Keratinocyte (primary cell): ENCODE results near the gene SIN3A. TPM values are rescaled to one million over a fixed set of nuclear protein-coding genes. Genes with fewer than 3 reads are reported as not detected.
"Not testable (repeated sequence)": the region's sequence is repeated elsewhere in the genome, so short reads cannot be mapped to it uniquely, and the experiment has no call there.

ENCODE experiments used
- DNase-seq: peaks from one replicate; pipeline ENCODE4 v3.0.0-alpha.2; 2011; ENCODE audit warnings: low read depth, missing footprints, low spot score
- FAIRE-seq: peaks from 2 replicates; lab custom pipeline; 2011; peaks lifted over from hg19 to GRCh38; lab: Jason Lieb, UNC
- H2AFZ ChIP-seq: 2 replicates; pipeline ENCODE4 v1.6.0; 2012; ENCODE audit warnings: low read length, control low read depth, inconsistent platforms; ENCODE audit not compliant: control insufficient read depth
- H3K27ac ChIP-seq: 2 replicates; pipeline ENCODE4 v1.5.1; 2011; ENCODE audit warnings: low read length; ENCODE audit not compliant: control insufficient read depth, insufficient read depth
- H3K27me3 ChIP-seq: 3 replicates; pipeline ENCODE4 v1.6.0; 2011; ENCODE audit warnings: low read length; ENCODE audit not compliant: control insufficient read depth, insufficient read depth; ENCODE audit errors: extremely low read depth
- H3K36me3 ChIP-seq, 2 experiments: 2 replicates in 1 of 2; 3 replicates in 1 of 2; pipeline ENCODE4 v1.5.1; 2011; ENCODE audit warnings: low read length in 2 of 2, mild to moderate bottlenecking in 1 of 2; ENCODE audit not compliant: control insufficient read depth in 2 of 2, insufficient read depth in 2 of 2; ENCODE audit errors: extremely low read depth in 1 of 2
- H3K4me1 ChIP-seq: 3 replicates; pipeline ENCODE4 v1.5.1; 2011; ENCODE audit warnings: low read length; ENCODE audit not compliant: control insufficient read depth, insufficient read depth; ENCODE audit errors: extremely low read depth
- H3K4me2 ChIP-seq: 3 replicates; pipeline ENCODE4 v1.6.0; 2011; ENCODE audit warnings: low read depth, low read length; ENCODE audit not compliant: control insufficient read depth, insufficient read depth; ENCODE audit errors: extremely low read depth
- H3K4me3 ChIP-seq, 3 experiments: fragments of 200-600 bp in 1 of 3; sonication (generic) in 1 of 3; 2 replicates in 2 of 3; 3 replicates in 1 of 3; pipeline ENCODE4 v1.5.1; 2011 to 2016; ENCODE audit warnings: low read length in 3 of 3, mild to moderate bottlenecking in 3 of 3, control low read depth in 2 of 3, inconsistent platforms in 1 of 3, low read depth in 1 of 3, mixed read lengths in 1 of 3, mixed run types in 1 of 3, moderate library complexity in 1 of 3; ENCODE audit not compliant: control insufficient read depth in 2 of 3, insufficient read depth in 2 of 3; ENCODE audit errors: extremely low read depth in 1 of 3
- H3K79me2 ChIP-seq: 2 replicates; pipeline ENCODE4 v1.6.0; 2012; ENCODE audit warnings: low read length; ENCODE audit not compliant: control insufficient read depth, insufficient read depth
- H3K9ac ChIP-seq: 3 replicates; pipeline ENCODE4 v1.6.0; 2011; ENCODE audit warnings: low read length; ENCODE audit not compliant: control insufficient read depth, insufficient read depth; ENCODE audit errors: extremely low read depth
- H3K9me1 ChIP-seq: 3 replicates; pipeline ENCODE4 v1.6.0; 2011; ENCODE audit warnings: low read length; ENCODE audit not compliant: control insufficient read depth, insufficient read depth; ENCODE audit errors: extremely low read depth
- H3K9me3 ChIP-seq: 2 replicates; pipeline ENCODE4 v1.5.1; 2012; ENCODE audit warnings: low read depth, low read length; ENCODE audit not compliant: control insufficient read depth
- H4K20me1 ChIP-seq: 3 replicates; pipeline ENCODE4 v1.6.0; 2011; ENCODE audit warnings: low read length; ENCODE audit not compliant: control insufficient read depth, insufficient read depth; ENCODE audit errors: extremely low read depth
- CTCF ChIP-seq, 3 experiments: IDR thresholded peaks in 1 of 3; conservative IDR thresholded peaks in 1 of 3; optimal IDR thresholded peaks in 1 of 3; 2 replicates in 2 of 3; 3 replicates in 1 of 3; pipeline versions ENCODE3 to v1.5.1; 2011; ENCODE audit warnings: low read length in 3 of 3, mild to moderate bottlenecking in 3 of 3, moderate library complexity in 2 of 3, control low read depth in 1 of 3, inconsistent platforms in 1 of 3; ENCODE audit not compliant: insufficient read depth in 2 of 3; ENCODE audit errors: extremely low read depth in 1 of 3
- EZH2 ChIP-seq: IDR thresholded peaks from one replicate; pipeline ENCODE4 v1.6.1; 2012; ENCODE audit warnings: inconsistent platforms, mild to moderate bottlenecking, low read length, moderate library complexity
- dilution Hi-C: fragments of 300-500 bp; cut with MboI; formaldehyde crosslinking; loops from one replicate; pipeline ENCODE4 v1.7.0; 2020; ENCODE audit warnings: low sequenced_read_pairs; ENCODE audit not compliant: extremely low pct_ligation_motif_present
- polyA plus RNA-seq, 5 experiments: library from polyadenylated mRNA; depleted of rRNA in 3 of 5; stranded (reverse) in 3 of 5; stranded (forward) in 1 of 5; unstranded in 1 of 5; fragments of >200 nt; gene quantifications; 1 replicate in 1 of 5; 2 replicates in 3 of 5; 3 replicates in 1 of 5; pipeline versions ENCODE4 v1.2.1 to v1.2.3, GENCODE V29; 2011 to 2012; ENCODE audit warnings: missing spikeins in 2 of 5, low read depth in 1 of 5, low replicate concordance in 1 of 5

The SIN3A gene
- polyA plus RNA-seq, 1 donor (not counting 4 experiments of a cell fraction or from before 2014, with no cell fraction given): 19.4 TPM

- FAIRE-seq (no peak), DNase-seq (no peak)
- TF ChIP-seq CTCF (optimal IDR thresholded peaks at IDR 0.05 in 1 of 3, IDR thresholded peaks at IDR 0.05 in 1 of 3, conservative IDR thresholded peaks at IDR 0.05 in 1 of 3; ENCODE audit: extremely low read depth in 1 of 3, insufficient read depth in 2 of 3, low read length in 3 of 3): no peak
- no peak for TF ChIP-seq EZH2
- Histone ChIP-seq H3K4me2 (no peak overlapping the region), H3K4me3 (no peak overlapping the region), H2AFZ (no peak overlapping the region), H4K20me1 (peaks cover 14% of the 10 kb centered on the region), H3K9ac (no peak overlapping the region), H3K36me3 (peaks cover 3 to 7% of the 10 kb centered on the region in 2 experiments), H3K27me3 (no peaks in the 10 kb centered on the region), H3K4me1 (peaks cover 24% of the 10 kb centered on the region), H3K79me2 (peaks cover 82% of the 10 kb centered on the region), H3K9me3 (no peaks in the 10 kb centered on the region), H3K27ac (no peak overlapping the region), H3K9me1 (no peaks in the 10 kb centered on the region)
- dilution Hi-C loops: no loop called here
These were observed 5.3 kb downstream of the SIN3A start for GRCh38 chr15:75446151-75446550.

- H2AFZ ChIP-seq, H3K9me1 ChIP-seq, DNase-seq, H3K4me2 ChIP-seq, H3K9ac ChIP-seq, H3K27ac ChIP-seq, H3K4me3 ChIP-seq, H3K36me3 ChIP-seq, H3K27me3 ChIP-seq, FAIRE-seq, dilution Hi-C loops, H3K9me3 ChIP-seq: not testable (repeated sequence)
- Histone ChIP-seq H3K4me1 (peaks cover 24% of the 10 kb centered on the region), H3K79me2 (peaks cover 89% of the 10 kb centered on the region), H4K20me1 (peaks cover 12% of the 10 kb centered on the region)
These were observed 6.2 kb downstream of the SIN3A start for GRCh38 chr15:75445324-75445723.

- H3K27me3 ChIP-seq, H2AFZ ChIP-seq, dilution Hi-C loops, FAIRE-seq, H3K9ac ChIP-seq, H3K9me3 ChIP-seq, H3K9me1 ChIP-seq, H4K20me1 ChIP-seq, DNase-seq, H3K36me3 ChIP-seq, H3K4me3 ChIP-seq: not testable (repeated sequence)
- H3K4me2 ChIP-seq: peak overlapping the region; percentile 29
- peak overlapping the region; percentile 65 for H3K27ac ChIP-seq
- H3K4me1 ChIP-seq: peaks cover 16% of the 10 kb centered on the region
- H3K79me2 ChIP-seq: peaks cover 87% of the 10 kb centered on the region
These were observed 7.5 kb downstream of the SIN3A start for GRCh38 chr15:75443972-75444453.
